Muscle layer of colon (tissue), 2 donors: ENCODE measurements around the gene NR2E1.

Source experiments
- H3K27ac ChIP-seq: one replicate; pipeline ENCODE4 v1.7.0; 2013; ENCODE audit warnings: low read depth, mild to moderate bottlenecking, low read length, moderate library complexity
- H3K27me3 ChIP-seq, 2 donors: one replicate each; pipeline ENCODE4 v1.7.0; 2013; ENCODE audit warnings: low read length in 2 of 2, mild to moderate bottlenecking in 2 of 2; ENCODE audit not compliant: insufficient read depth in 2 of 2, control insufficient read depth in 1 of 2
- H3K36me3 ChIP-seq: one replicate; pipeline ENCODE4 v1.7.0; 2013; ENCODE audit warnings: mild to moderate bottlenecking, low read length; ENCODE audit not compliant: insufficient read depth
- H3K4me1 ChIP-seq: one replicate; pipeline ENCODE4 v1.7.0; 2013; ENCODE audit warnings: mild to moderate bottlenecking, low read length; ENCODE audit not compliant: insufficient read depth
- H3K4me3 ChIP-seq, 2 donors: one replicate each; pipeline ENCODE4 v1.7.0; 2013; ENCODE audit warnings: low read length in 2 of 2, low read depth in 1 of 2, mild to moderate bottlenecking in 1 of 2, moderate library complexity in 1 of 2
- H3K9ac ChIP-seq: one replicate; pipeline ENCODE4 v1.7.0; 2013; ENCODE audit warnings: low read length
- H3K9me3 ChIP-seq: one replicate; pipeline ENCODE4 v1.7.0; 2013; ENCODE audit warnings: mild to moderate bottlenecking, low read length
- donor health status: abdominal sarcoma.
- donor health status: Adenocarcinoma of cecum.

Gene NR2E1

GRCh38 chr6:108165714-108166663 is at the start of gene NR2E1:
NR2E1 (plus strand) TSS chr6:108166022; CDS start chr6:108166766, 744 bp downstream.
- Histone ChIP-seq H3K9me3 (no peaks in the 10 kb centered on the region), H3K27me3 (peaks cover 97 to 100% of the 10 kb centered on the region in 2 donors), H3K36me3 (no peaks in the 10 kb centered on the region), H3K4me3 (peak within 1 kb of the TSS in 1 of 2 donors; percentile 3), H3K4me1 (peaks cover 43% of the 10 kb centered on the region), H3K9ac (no peak within 1 kb of the TSS), H3K27ac (no peak within 1 kb of the TSS)

- H3K27ac ChIP-seq, result no peak overlapping the region
- H3K27me3 ChIP-seq, result peaks cover 44 to 81% of the 10 kb centered on the region in 2 donors
- no peaks in the 10 kb centered on the region for H3K9me3 ChIP-seq
- peak overlapping the region; percentile 77 to 88 for H3K4me3 ChIP-seq
- peaks cover 38% of the 10 kb centered on the region for H3K4me1 ChIP-seq
- H3K36me3 ChIP-seq, result no peaks in the 10 kb centered on the region
- H3K9ac ChIP-seq, result no peak overlapping the region
These were observed 49.0 kb upstream of the NR2E1 start for GRCh38 chr6:108116546-108117426.

- no peaks in the 10 kb centered on the region for H3K36me3 ChIP-seq
- H3K4me3 ChIP-seq, result peak overlapping the region; percentile 77 to 88
- H3K9me3 ChIP-seq, result no peaks in the 10 kb centered on the region
- H3K27me3 ChIP-seq, result peaks cover 44 to 82% of the 10 kb centered on the region in 2 donors
- no peak overlapping the region for H3K9ac ChIP-seq
- H3K27ac ChIP-seq, result no peak overlapping the region
- peaks cover 38% of the 10 kb centered on the region for H3K4me1 ChIP-seq
These were observed 48.1 kb upstream of the NR2E1 start for GRCh38 chr6:108117427-108118358.

GRCh38 chr6:108118359-108118724 is 47.5 kb upstream of the NR2E1 start:
- Histone ChIP-seq H3K4me1 (peaks cover 38% of the 10 kb centered on the region), H3K9ac (no peak overlapping the region), H3K9me3 (no peaks in the 10 kb centered on the region), H3K4me3 (peak overlapping the region; percentile 77 to 88), H3K36me3 (no peaks in the 10 kb centered on the region), H3K27me3 (peaks cover 44 to 86% of the 10 kb centered on the region in 2 donors), H3K27ac (no peak overlapping the region)

GRCh38 chr6:108118810-108119768 is 46.7 kb upstream of the NR2E1 start:
- H3K9me3 ChIP-seq, result peaks cover under 1% of the 10 kb centered on the region
- no peak overlapping the region for H3K9ac ChIP-seq
- H3K36me3 ChIP-seq, result no peaks in the 10 kb centered on the region
- peaks cover 45 to 83% of the 10 kb centered on the region in 2 donors for H3K27me3 ChIP-seq
- H3K4me1 ChIP-seq, result peaks cover 32% of the 10 kb centered on the region
- H3K27ac ChIP-seq, result no peak overlapping the region
- peak overlapping the region; percentile 45 to 66 for H3K4me3 ChIP-seq

- Histone ChIP-seq H3K4me3 (no peak overlapping the region), H3K9me3 (peaks cover 7% of the 10 kb centered on the region), H3K4me1 (peaks cover 27% of the 10 kb centered on the region), H3K27ac (no peak overlapping the region), H3K27me3 (peaks cover 50 to 83% of the 10 kb centered on the region in 2 donors), H3K9ac (no peak overlapping the region), H3K36me3 (no peaks in the 10 kb centered on the region)
These were observed 46.1 kb upstream of the NR2E1 start for GRCh38 chr6:108119769-108120141.

GRCh38 chr6:108120311-108120710 is 45.5 kb upstream of the NR2E1 start:
- Histone ChIP-seq H3K36me3 (no peaks in the 10 kb centered on the region), H3K4me3 (no peak overlapping the region), H3K4me1 (peaks cover 22% of the 10 kb centered on the region), H3K9me3 (peaks cover 8% of the 10 kb centered on the region), H3K9ac (no peak overlapping the region), H3K27me3 (peaks cover 51 to 83% of the 10 kb centered on the region in 2 donors), H3K27ac (no peak overlapping the region)

GRCh38 chr6:108121612-108122011 is 44.2 kb upstream of the NR2E1 start:
- H3K9ac ChIP-seq, result no peak overlapping the region
- H3K27ac ChIP-seq, result no peak overlapping the region
- no peaks in the 10 kb centered on the region for H3K36me3 ChIP-seq
- H3K4me1 ChIP-seq, result peaks cover 17% of the 10 kb centered on the region
- H3K27me3 ChIP-seq, result peaks cover 45 to 82% of the 10 kb centered on the region in 2 donors
- H3K9me3 ChIP-seq, result peaks cover 8% of the 10 kb centered on the region
- no peak overlapping the region for H3K4me3 ChIP-seq

- no peaks in the 10 kb centered on the region for H3K36me3 ChIP-seq
- no peak overlapping the region for H3K9ac ChIP-seq
- no peak overlapping the region for H3K27ac ChIP-seq
- H3K4me1 ChIP-seq, result peaks cover 8% of the 10 kb centered on the region
- H3K9me3 ChIP-seq, result peaks cover 8% of the 10 kb centered on the region
- H3K27me3 ChIP-seq, result peaks cover 36 to 66% of the 10 kb centered on the region in 2 donors
- no peak overlapping the region for H3K4me3 ChIP-seq
These were observed 42.3 kb upstream of the NR2E1 start for GRCh38 chr6:108123481-108123929.

GRCh38 chr6:108123946-108124345 is 41.9 kb upstream of the NR2E1 start:
- H3K9me3 ChIP-seq, result peaks cover 8% of the 10 kb centered on the region
- H3K4me1 ChIP-seq, result peaks cover 4% of the 10 kb centered on the region
- H3K9ac ChIP-seq, result no peak overlapping the region
- peaks cover 31 to 62% of the 10 kb centered on the region in 2 donors for H3K27me3 ChIP-seq
- H3K27ac ChIP-seq, result no peak overlapping the region
- H3K36me3 ChIP-seq, result no peaks in the 10 kb centered on the region
- H3K4me3 ChIP-seq, result no peak overlapping the region
